ENCODE measurements around the gene VPS4B.

DNA sequence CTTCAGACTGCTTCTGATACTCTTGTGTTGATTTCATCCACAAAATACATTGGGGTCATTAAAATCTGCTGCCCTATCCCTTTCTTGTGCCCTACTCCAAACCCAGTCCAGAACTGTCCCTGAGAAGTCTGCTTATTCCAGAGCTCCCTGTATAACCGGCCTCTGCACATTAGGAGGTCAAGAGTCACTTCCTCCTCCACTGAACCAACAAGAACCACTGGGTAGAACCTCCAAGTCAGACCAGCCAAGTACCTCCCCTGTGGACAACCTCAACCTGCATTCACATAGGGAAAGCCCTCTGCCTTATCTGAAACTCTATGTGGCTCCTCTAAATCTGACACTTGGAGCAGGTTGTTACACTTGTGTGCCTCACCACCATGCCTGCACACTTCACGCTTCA lies 77.4 kb downstream of the VPS4B start:
- TF ChIP-seq HDAC2 (IDR thresholded peaks at IDR 0.05; ENCODE audit: borderline replicate concordance in 1 of 2, low read depth in 2 of 2, low read length in 2 of 2) (no peak), POLR2A (IDR thresholded peaks at IDR 0.05; ENCODE audit: control extremely low read depth in 1 of 2, low read depth in 2 of 2, low read length in 2 of 2) (no peak), ZNF274 (IDR thresholded peaks at IDR 0.05; ENCODE audit: borderline replicate concordance, extremely low read depth, low read length) (no peak), EP300 (IDR thresholded peaks at IDR 0.05; ENCODE audit: borderline replicate concordance in 1 of 2, low read depth in 2 of 2, low read length in 2 of 2) (no peak), POLR2AphosphoS5 (IDR thresholded peaks at IDR 0.05; ENCODE audit: low read depth, low read length) (no peak), TBP (IDR thresholded peaks at IDR 0.05; ENCODE audit: low read depth, low read length) (no peak), SP1 (IDR thresholded peaks at IDR 0.05; ENCODE audit: low read depth, low read length) (no peak), ASH2L (IDR thresholded peaks at IDR 0.05; ENCODE audit: low read length) (no peak)
- TF ChIP-seq, protein P1, sequence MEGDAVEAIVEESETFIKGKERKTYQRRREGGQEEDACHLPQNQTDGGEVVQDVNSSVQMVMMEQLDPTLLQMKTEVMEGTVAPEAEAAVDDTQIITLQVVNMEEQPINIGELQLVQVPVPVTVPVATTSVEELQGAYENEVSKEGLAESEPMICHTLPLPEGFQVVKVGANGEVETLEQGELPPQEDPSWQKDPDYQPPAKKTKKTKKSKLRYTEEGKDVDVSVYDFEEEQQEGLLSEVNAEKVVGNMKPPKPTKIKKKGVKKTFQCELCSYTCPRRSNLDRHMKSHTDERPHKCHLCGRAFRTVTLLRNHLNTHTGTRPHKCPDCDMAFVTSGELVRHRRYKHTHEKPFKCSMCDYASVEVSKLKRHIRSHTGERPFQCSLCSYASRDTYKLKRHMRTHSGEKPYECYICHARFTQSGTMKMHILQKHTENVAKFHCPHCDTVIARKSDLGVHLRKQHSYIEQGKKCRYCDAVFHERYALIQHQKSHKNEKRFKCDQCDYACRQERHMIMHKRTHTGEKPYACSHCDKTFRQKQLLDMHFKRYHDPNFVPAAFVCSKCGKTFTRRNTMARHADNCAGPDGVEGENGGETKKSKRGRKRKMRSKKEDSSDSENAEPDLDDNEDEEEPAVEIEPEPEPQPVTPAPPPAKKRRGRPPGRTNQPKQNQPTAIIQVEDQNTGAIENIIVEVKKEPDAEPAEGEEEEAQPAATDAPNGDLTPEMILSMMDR (IDR thresholded peaks at IDR 0.05; ENCODE audit: control extremely low read depth in 1 of 3, insufficient read depth in 1 of 3, low read depth in 1 of 3, low read length in 3 of 3), result no peak

Measured in H1 (cell line).